ENCODE results near the gene SCD5. TPM values are rescaled to one million over a fixed set of nuclear protein-coding genes. Genes with fewer than 3 reads are reported as not detected.

SCD5 gene
- total and polyA plus RNA-seq, 9 of the 15 experiments (the other 6 are each of a cell fraction or from before 2014, with no cell fraction given): 0.01 to 0.20 (median 0.03) TPM; not detected in 5

GRCh38 chr4:82791179-82791578, 7.4 kb downstream of the SCD5 start (continued):
- no peak for TF ChIP-seq ZNF609 (CRISPR knock-in tag; IDR thresholded peaks at IDR 0.05; ENCODE audit: borderline replicate concordance)

- ChIA-PET CTCF (ENCODE audit: low intra/inter-chr PET ratio) (no interaction called here), POLR2A (no interaction called here)
- Histone ChIP-seq H3K4me1 (replicated peaks in 1 of 2; ENCODE audit: control insufficient read depth in 2 of 2, insufficient read depth in 2 of 2, low read length in 2 of 2) (no peaks in the 10 kb centered on the region), H3K9me1 (ENCODE audit: control insufficient read depth, insufficient read depth, low read length) (no peaks in the 10 kb centered on the region), H3K4me2 (ENCODE audit: insufficient read depth, low read length) (no peak overlapping the region), H3K27ac (ENCODE audit: extremely low read depth, low read depth, low read length) (no peak overlapping the region), H3K9ac (ENCODE audit: insufficient read depth in 1 of 2, low read depth in 2 of 2, low read length in 2 of 2) (no peak overlapping the region), H3K79me2 (ENCODE audit: control insufficient read depth, insufficient read depth, low read length) (no peaks in the 10 kb centered on the region), H3K27me3 (ENCODE audit: control insufficient read depth in 2 of 2, insufficient read depth in 2 of 2, low read length in 2 of 2) (peaks cover 34 to 57% of the 10 kb centered on the region in 2 experiments), H3K4me3 (no peak overlapping the region), H4K20me1 (replicated peaks; ENCODE audit: control insufficient read depth, insufficient read depth, low read length) (no peaks in the 10 kb centered on the region), H3K9me3 (replicated peaks; ENCODE audit: control insufficient read depth, insufficient read depth, low read depth, low read length) (no peaks in the 10 kb centered on the region), H2AFZ (ENCODE audit: low read depth, low read length) (no peak overlapping the region), H3K36me3 (ENCODE audit: control insufficient read depth, insufficient read depth, low read length) (no peaks in the 10 kb centered on the region)
- in situ Hi-C loops (cut with MboI) (no loop called here), intact Hi-C loops (cut with micrococcal nuclease) (no loop called here)
- TF ChIP-seq NFXL1 (CRISPR knock-in tag; IDR thresholded peaks at IDR 0.05) (no peak), KDM5B (IDR thresholded peaks at IDR 0.05; ENCODE audit: insufficient replicate concordance, low read depth, low read length) (no peak), KAT8 (IDR thresholded peaks at IDR 0.05; ENCODE audit: low read depth) (no peak), NUFIP1 (IDR thresholded peaks at IDR 0.05; ENCODE audit: partially characterized antibody) (no peak), PTTG1 (tag; IDR thresholded peaks at IDR 0.05; ENCODE audit: low read depth) (no peak), ZNF764 (CRISPR knock-in tag; IDR thresholded peaks at IDR 0.05; ENCODE audit: low read depth) (no peak), OTX1 (CRISPR knock-in tag; IDR thresholded peaks at IDR 0.05) (no peak), LEF1 (IDR thresholded peaks at IDR 0.05) (no peak), IFI16 (CRISPR knock-in tag; IDR thresholded peaks at IDR 0.05) (no peak)
- no peak for FAIRE-seq
- DNase-seq (ENCODE audit: extremely low read depth in 1 of 4, low spot score in 3 of 4): no peak
- 1% methylated on average over 8 of the region's 8 CpGs for WGBS (ENCODE audit: insufficient coverage, low coverage, missing lambda C conversion rate)
- ATAC-seq: no peak
- no TSS peak for BruUV-seq (replicated peaks)
Observed at GRCh38 chr4:82790060-82790660, 8.4 kb downstream of the SCD5 start.
